HG03520 (cell line): ENCODE results near the gene TSPO2.
"Not testable (repeated sequence)": the region's sequence is repeated elsewhere in the genome, so short reads cannot be mapped to it uniquely, and the experiment has no call there.

ENCODE experiments used
- ATAC-seq: cut with Tn5 transposase; IDR thresholded peaks from one replicate; pipeline ENCODE4 v1.9.1; 2021; ENCODE audit warnings: mild to moderate bottlenecking, moderate library complexity; ENCODE audit not compliant: unreplicated experiment

The TSPO2 gene, protein sequence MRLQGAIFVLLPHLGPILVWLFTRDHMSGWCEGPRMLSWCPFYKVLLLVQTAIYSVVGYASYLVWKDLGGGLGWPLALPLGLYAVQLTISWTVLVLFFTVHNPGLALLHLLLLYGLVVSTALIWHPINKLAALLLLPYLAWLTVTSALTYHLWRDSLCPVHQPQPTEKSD

DNA sequence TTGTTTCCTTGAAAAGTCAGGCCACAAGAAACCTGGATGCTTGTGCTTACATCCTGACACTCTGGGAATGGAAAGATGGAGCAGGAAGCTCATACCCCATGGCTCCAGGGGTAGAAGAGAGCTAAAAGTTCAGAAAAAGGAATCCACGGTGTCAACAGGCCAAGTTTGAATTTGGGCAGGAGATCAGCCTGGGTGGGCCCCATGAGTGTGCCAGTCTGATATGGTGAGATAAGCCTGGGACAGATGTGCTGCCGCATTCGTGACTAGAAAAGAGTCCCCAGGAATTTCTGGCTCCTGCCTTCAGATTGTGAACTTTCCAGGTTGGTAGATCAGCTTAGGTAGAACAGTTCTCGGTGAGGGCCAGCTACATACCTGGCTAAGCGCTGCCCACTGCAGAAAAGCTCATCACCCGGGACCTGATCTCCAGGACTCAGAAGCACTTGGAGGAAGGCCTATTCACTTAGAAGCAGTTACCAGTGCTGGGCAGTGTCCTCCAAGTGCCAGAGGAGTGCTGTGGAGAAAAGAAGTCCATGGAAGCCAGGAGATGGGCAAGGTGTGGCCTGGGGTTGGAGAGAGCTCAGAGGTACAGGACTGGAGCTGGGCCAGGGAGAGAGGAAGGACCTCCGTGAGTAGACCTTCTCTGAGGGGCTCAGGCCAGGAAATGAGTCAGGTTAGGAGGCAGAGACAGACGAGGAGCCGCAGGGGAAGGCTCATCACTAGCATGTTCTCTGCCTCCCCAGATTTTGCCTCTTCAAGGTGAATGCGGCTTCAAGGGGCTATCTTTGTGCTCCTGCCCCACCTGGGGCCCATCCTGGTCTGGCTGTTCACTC is at the start of gene TSPO2:
Gene TSPO2 (plus strand): TSS at position 242 of the 830 bp plus-strand sequence. CDS start 519 bp downstream, at position 761.
- ATAC-seq = no peak

- no peak for ATAC-seq
Observed at GRCh38 chr6:40992746-40993145, 49.5 kb upstream of the TSPO2 start.

DNA sequence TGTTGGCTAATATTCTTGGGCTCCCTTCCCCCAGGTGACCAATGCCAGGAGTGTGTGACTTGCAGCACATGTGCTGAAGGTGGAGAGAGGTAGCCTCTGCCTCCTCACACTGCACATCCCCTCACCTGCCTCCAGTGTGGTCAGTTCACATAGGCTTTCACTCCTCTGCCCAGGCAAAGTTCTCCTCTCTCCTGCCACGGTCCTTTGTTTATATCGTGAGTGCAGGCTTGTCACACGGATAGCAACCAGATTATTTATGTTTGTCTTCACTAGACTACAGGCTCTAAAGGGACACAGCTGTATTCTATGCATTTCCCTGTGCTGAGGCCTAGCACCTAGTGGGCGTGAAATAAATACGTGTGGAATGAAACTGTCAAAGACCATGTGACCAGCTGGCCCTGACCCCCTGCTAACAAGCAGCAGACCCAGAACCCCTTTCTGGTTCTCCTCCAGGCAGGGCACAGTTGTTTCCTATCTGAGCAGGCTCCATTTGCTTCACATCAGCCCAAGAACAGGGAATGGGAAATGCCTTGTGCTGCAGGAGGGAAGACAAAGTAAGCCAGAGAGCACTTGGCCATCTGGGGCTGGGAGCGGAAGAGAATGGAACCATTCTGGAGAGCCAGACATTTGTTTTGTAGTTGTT is 45.6 kb upstream of the TSPO2 start:
- no peak for ATAC-seq

GRCh38 chr6:40997234-40997957 is 44.9 kb upstream of the TSPO2 start:
- no peak for ATAC-seq

- no peak for ATAC-seq
Observed at GRCh38 chr6:40998661-40999060, 43.6 kb upstream of the TSPO2 start.

DNA sequence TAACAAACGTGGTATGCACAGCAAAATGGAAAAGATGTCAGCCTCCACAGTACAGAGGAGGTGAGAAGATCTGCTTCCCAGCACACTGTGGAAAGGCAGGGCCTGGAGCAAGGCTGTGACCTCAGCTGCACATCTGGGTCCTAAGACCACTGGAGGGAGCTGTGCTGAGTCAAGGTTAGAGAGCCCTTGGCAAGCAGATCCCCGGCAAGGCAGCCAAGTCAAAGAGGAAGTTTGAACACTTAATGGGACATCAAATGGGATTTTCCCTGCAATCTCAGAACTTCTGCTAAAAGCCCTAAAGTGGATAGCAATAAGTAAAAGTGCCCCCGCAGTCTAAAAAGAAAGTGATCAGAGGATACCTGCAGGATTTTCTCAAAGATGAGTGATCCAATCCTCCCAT is 42.7 kb upstream of the TSPO2 start:
- ATAC-seq = no peak

DNA sequence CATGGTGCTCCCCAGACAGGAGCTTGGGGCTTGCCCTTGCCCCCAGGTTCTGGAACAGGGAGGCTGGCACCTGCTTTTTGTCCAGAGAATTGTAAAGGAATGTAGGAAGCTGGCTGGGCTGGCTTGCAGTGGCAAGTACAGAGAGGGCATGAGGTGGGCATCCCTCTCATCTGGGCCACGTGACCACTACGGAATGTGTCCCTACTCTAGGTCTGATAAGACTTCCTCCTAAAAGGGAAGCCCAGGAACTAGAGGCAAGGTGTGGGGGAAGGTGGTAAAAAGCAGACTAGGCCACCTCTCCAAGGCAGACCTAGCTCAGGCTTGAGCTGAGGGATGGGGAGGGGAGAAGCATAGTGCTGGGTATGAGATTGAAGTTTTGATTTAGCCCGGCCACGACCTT is 42.0 kb upstream of the TSPO2 start:
- no peak for ATAC-seq

GRCh38 chr6:41002168-41002567 is 40.1 kb upstream of the TSPO2 start:
- ATAC-seq = no peak

DNA sequence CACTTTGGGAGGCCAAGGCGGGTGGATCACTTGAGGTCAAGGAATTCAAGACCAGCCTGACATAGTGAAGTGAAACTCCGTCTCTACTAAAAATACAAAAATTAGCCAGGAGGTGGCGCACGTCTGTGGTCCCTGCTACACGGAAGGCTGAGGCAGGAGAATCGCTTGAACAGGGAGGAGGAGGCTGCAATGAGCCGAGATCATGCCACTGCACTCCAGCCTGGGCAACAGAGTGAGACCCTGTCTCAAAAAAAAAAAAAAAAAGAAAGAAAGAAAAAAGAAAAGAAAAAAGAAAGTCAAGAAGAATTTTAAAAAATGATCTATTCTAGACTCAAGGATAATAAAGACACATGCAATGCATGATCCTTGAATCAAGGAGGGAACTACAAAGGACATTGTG is 36.0 kb upstream of the TSPO2 start:
- ATAC-seq = not testable (repeated sequence)

- ATAC-seq = not testable (repeated sequence)
Observed at GRCh38 chr6:41006980-41007379, 35.3 kb upstream of the TSPO2 start.

GRCh38 chr6:41008011-41008410 is 34.3 kb upstream of the TSPO2 start:
- no peak for ATAC-seq

DNA sequence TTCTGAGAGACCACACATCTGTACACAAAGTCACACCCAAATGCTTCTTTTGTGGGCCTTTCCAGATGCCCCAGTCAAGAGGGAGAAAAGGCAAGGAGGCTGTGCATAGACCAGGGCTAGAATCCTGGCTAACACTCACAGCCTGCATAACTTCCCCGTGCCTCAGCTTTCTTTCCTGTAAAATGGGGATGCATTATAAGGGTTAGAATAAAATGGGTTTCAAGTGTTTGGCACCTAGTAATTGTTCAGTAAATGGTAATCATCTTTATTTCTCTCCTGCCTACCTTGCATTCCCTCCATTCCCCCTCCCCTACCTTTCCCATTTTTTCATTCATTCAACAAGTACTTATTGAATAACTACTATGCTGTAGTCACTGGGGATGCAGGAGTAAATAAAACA is 32.6 kb upstream of the TSPO2 start:
- ATAC-seq = no peak

- ATAC-seq = no peak
Observed at GRCh38 chr6:41011673-41012072, 30.6 kb upstream of the TSPO2 start.

- no peak for ATAC-seq
Observed at GRCh38 chr6:41013466-41014153, 28.7 kb upstream of the TSPO2 start.

- no peak for ATAC-seq
Observed at GRCh38 chr6:41014780-41015179, 27.5 kb upstream of the TSPO2 start.

- ATAC-seq = not testable (repeated sequence)
Observed at GRCh38 chr6:41015860-41016259, 26.4 kb upstream of the TSPO2 start.

DNA sequence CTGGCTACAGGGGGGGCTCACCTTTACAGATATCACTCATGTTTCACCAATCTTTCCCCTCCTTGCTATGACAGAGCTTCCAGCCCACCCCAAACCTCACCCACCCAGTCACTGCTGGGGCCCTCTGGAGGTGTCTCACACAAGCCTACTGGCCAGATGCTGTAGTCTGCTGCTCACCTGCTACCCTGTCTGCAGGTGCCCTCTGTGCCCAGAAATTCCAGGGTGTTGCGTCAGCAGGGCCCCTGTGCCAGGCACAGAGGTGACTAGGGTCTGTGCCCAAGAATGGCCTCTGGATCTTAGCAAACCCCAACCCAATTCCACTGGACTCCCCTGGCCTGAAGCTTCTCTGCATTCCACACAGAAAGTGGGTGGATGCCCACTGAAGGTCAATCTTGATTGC is 24.6 kb upstream of the TSPO2 start:
- ATAC-seq = no peak

- ATAC-seq = no peak
Observed at GRCh38 chr6:41021832-41022231, 20.4 kb upstream of the TSPO2 start.

DNA sequence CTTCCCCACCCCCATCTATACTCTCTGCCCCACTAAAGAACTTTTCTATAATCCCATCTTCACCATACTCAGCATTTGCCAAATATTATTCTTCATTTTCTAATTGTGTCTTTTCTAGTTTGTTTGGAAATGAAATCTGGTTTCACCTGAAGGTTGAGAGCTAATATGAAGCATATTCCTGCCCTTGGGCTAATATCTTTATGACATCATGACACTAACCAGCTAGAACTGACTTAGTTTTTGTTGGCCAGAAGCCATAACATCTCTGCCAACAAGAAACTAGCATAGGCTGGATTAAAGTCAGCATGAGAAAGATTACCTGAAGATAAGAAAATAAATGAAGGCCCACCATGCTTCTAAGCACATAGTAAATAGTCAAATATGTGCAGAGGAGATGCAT is 20.0 kb upstream of the TSPO2 start:
- no peak for ATAC-seq

DNA sequence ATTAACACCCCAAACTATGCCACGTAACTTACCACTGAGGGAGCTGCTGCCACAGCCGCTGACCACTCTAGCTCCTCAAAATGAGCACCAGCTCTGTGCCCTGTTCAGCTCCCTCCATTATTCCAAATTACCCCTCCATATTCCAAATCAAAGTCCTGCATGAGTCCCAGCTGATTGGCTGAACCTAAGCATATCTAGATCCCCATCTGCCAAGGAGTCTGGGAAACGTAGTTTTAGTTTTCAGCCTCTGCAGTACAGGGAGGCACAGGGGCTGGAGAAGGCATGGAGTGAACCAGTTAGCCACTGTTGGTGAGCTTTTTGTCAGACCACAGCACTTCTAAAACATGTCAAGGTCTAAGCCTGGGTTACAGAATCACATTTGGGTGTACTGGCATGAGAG is 19.2 kb upstream of the TSPO2 start:
- no peak for ATAC-seq
